Glutamatergic neuron (in vitro differentiated cells): ENCODE results near the gene LHFPL3. TPM values are rescaled to one million over a fixed set of nuclear protein-coding genes. Genes with fewer than 3 reads are reported as not detected.
"Not testable (repeated sequence)": the region's sequence is repeated elsewhere in the genome, so short reads cannot be mapped to it uniquely, and the experiment has no call there.

ENCODE experiments used
- DNase-seq: peaks from one replicate; pipeline ENCODE4 v3.0.0; 2022
- H3K27ac Mint-ChIP-seq: one replicate; pipeline ENCODE4 v1.8.0; 2020; ENCODE audit warnings: mild to moderate bottlenecking, mixed read lengths, inconsistent platforms; ENCODE audit not compliant: unreplicated experiment
- H3K27me3 Mint-ChIP-seq: one replicate; pipeline ENCODE4 v1.8.0; 2020; ENCODE audit warnings: mild to moderate bottlenecking, moderate library complexity, mixed read lengths, inconsistent platforms; ENCODE audit not compliant: unreplicated experiment
- H3K36me3 Mint-ChIP-seq: one replicate; pipeline ENCODE4 v1.8.0; 2020; ENCODE audit warnings: mild to moderate bottlenecking, mixed read lengths, inconsistent platforms; ENCODE audit not compliant: unreplicated experiment
- H3K4me1 Mint-ChIP-seq: one replicate; pipeline ENCODE4 v1.8.0; 2020; ENCODE audit warnings: mild to moderate bottlenecking, low read depth, mixed read lengths, inconsistent platforms; ENCODE audit not compliant: unreplicated experiment
- H3K4me3 Mint-ChIP-seq: one replicate; pipeline ENCODE4 v1.8.0; 2020; ENCODE audit warnings: mild to moderate bottlenecking, mixed read lengths, inconsistent platforms; ENCODE audit not compliant: unreplicated experiment
- H3K9me3 Mint-ChIP-seq: one replicate; pipeline ENCODE4 v1.8.0; 2020; ENCODE audit warnings: mild to moderate bottlenecking, moderate library complexity, mixed read lengths, inconsistent platforms; ENCODE audit not compliant: unreplicated experiment
- CTCF ChIP-seq: fragments of 200-600 bp; sonication (generic); IDR thresholded peaks from one replicate; pipeline ENCODE4 v1.5.0; 2021; ENCODE audit not compliant: partially characterized antibody, unreplicated experiment
- total RNA-seq: library from RNA; stranded (reverse); fragmentation: NEBNext Ultra II Directional; extraction: Animal tissue kit (Norgen Biotek cat#: 25700); gene quantifications from one replicate; pipeline ENCODE4 v1.2.1, GENCODE V29; 2021; ENCODE audit not compliant: unreplicated experiment

Gene LHFPL3
- total RNA-seq, 1 donor from 2014 or later = not detected

- no peaks in the 10 kb centered on the region for H3K36me3 Mint-ChIP-seq
- peaks cover 7% of the 10 kb centered on the region for H3K4me1 Mint-ChIP-seq
- peaks cover 6% of the 10 kb centered on the region for H3K27me3 Mint-ChIP-seq
- peaks cover 12% of the 10 kb centered on the region for H3K9me3 Mint-ChIP-seq
- DNase-seq = no peak
- H3K27ac Mint-ChIP-seq = no peak overlapping the region
- H3K4me3 Mint-ChIP-seq = no peak overlapping the region
- TF ChIP-seq CTCF = no peak
These were observed 604.6 kb downstream of the LHFPL3 start for GRCh38 chr7:104933022-104933421.

GRCh38 chr7:104933521-104933988, 605.2 kb downstream of the LHFPL3 start:
- Mint-ChIP-seq H3K4me1 (peaks cover 7% of the 10 kb centered on the region), H3K36me3 (no peaks in the 10 kb centered on the region), H3K27ac (no peak overlapping the region), H3K27me3 (peaks cover 6% of the 10 kb centered on the region), H3K9me3 (peaks cover 12% of the 10 kb centered on the region), H3K4me3 (no peak overlapping the region)
- no peak for TF ChIP-seq CTCF
- no peak for DNase-seq

GRCh38 chr7:104934665-104935064, 606.3 kb downstream of the LHFPL3 start:
- DNase-seq = no peak
- Mint-ChIP-seq H3K27ac (peak overlapping the region; percentile 13), H3K4me3 (no peak overlapping the region), H3K27me3 (peaks cover 6% of the 10 kb centered on the region), H3K9me3 (peaks cover 12% of the 10 kb centered on the region), H3K36me3 (no peaks in the 10 kb centered on the region), H3K4me1 (peaks cover 7% of the 10 kb centered on the region)
- no peak for TF ChIP-seq CTCF

GRCh38 chr7:104935276-104935675, 606.9 kb downstream of the LHFPL3 start:
- Mint-ChIP-seq H3K27ac (no peak overlapping the region), H3K4me1 (peaks cover 7% of the 10 kb centered on the region), H3K36me3 (no peaks in the 10 kb centered on the region), H3K9me3 (peaks cover 12% of the 10 kb centered on the region), H3K4me3 (no peak overlapping the region), H3K27me3 (peaks cover 6% of the 10 kb centered on the region)
- no peak for DNase-seq
- no peak for TF ChIP-seq CTCF

- Mint-ChIP-seq H3K4me1 (peaks cover 5% of the 10 kb centered on the region), H3K36me3 (peaks cover 6% of the 10 kb centered on the region), H3K4me3 (no peak overlapping the region), H3K27ac (no peak overlapping the region), H3K27me3 (peaks cover 9% of the 10 kb centered on the region), H3K9me3 (peaks cover 18% of the 10 kb centered on the region)
- TF ChIP-seq CTCF = no peak
- no peak for DNase-seq
These were observed 608.1 kb downstream of the LHFPL3 start for GRCh38 chr7:104936546-104936945.

- H3K36me3 Mint-ChIP-seq, H3K27ac Mint-ChIP-seq: not testable (repeated sequence)
- peaks cover 15% of the 10 kb centered on the region for H3K9me3 Mint-ChIP-seq
These were observed 609.1 kb downstream of the LHFPL3 start for GRCh38 chr7:104937489-104937888.

More at GRCh38 chr7:104937489-104937888, 609.1 kb downstream of the LHFPL3 start:
- not testable (repeated sequence) for DNase-seq, H3K4me3 Mint-ChIP-seq, H3K4me1 Mint-ChIP-seq
- H3K27me3 Mint-ChIP-seq = peaks cover 10% of the 10 kb centered on the region
